ENCODE results near the gene TSPEAR. TPM values are rescaled to one million over a fixed set of nuclear protein-coding genes. Genes with fewer than 3 reads are reported as not detected.
"Not testable (repeated sequence)": the region's sequence is repeated elsewhere in the genome, so short reads cannot be mapped to it uniquely, and the experiment has no call there.

The TSPEAR gene
- total RNA-seq, 1 donor = not detected

DNA sequence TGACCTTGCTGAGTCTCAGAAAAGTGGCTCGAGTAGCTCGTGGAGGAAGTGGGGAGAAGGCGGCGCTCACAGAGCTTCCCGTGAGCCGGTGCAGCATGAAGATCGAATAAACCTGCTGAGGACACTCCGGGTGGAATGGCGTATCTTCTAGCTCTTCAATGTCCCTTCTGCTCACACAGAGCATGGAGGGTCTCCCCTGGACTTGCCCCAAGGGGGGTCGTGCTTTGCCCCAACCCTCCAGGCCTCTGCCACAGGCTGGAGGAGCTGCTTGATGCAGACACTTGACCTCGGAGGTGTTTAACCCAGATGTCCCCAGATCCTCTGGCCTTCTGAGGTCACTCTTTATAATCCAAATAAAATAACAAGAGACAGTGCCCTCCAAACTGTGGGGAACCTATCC is 16.6 kb downstream of the TSPEAR start:
- H3K27me3 ChIP-seq (ENCODE audit: insufficient read depth, low read length) = peaks cover 15% of the 10 kb centered on the region
- H3K9me3 ChIP-seq (ENCODE audit: low read depth, low read length) = peaks cover 14% of the 10 kb centered on the region
- no peak overlapping the region for H3K4me3 ChIP-seq (ENCODE audit: low read length)
- no peaks in the 10 kb centered on the region for H3K4me1 ChIP-seq (ENCODE audit: insufficient read depth, low read length)

DNA sequence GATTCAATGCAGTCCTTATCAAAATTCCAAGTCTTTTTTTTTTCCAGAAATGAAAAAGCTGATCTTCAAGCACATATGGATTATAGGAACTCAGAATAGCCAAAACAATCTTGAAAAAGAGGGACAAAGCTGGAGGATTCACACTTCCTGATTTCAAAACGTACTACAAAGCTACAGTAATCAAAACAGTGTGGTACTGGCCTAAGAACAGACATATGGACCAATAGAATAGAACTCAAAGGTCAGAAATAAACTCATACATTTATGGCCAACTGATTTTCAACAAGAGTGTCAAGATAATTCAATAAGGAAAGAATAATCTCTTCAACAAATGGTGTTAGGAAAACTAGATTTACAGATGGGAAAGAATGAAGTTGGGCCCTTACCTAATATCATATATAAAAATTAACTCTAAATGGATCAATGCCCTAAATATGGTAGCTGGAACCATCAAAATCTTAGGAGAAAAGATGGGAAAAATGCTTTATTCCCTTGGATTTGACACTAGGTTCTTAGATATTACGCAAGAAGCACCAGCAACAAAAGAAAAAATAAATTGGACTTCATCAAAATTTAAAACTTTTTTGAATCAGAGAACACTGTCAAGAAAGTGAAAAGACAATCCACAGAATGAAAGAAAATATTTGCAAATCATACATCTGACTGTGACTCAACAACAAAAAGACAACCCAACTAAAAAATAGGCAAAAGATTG is 18.4 kb downstream of the TSPEAR start:
- Histone ChIP-seq H3K9me3 (ENCODE audit: low read depth, low read length) (peaks cover 14% of the 10 kb centered on the region), H3K4me3 (ENCODE audit: low read length) (no peak overlapping the region), H3K27me3 (ENCODE audit: insufficient read depth, low read length) (peaks cover 9% of the 10 kb centered on the region), H3K4me1 (ENCODE audit: insufficient read depth, low read length) (no peaks in the 10 kb centered on the region)

DNA sequence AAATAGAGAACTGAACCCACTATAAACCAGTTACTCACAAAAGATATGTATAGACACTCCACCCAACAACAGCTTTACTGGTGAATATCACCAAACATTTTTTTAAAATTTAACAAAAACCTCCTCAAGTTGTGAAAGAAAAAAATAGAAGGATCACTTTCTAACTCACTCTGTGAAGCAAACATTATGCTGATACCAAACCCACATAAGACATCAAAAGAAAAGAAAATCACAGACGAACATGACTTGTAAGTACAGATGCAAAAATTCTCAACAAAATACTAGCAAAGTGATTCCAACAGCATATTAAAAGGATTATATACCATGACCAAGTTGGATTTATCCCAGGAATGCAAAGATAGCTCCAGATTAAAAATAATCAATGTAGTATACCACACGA is 19.7 kb downstream of the TSPEAR start:
- Histone ChIP-seq H3K27me3 (ENCODE audit: insufficient read depth, low read length) (peaks cover 8% of the 10 kb centered on the region), H3K4me3 (ENCODE audit: low read length) (no peak overlapping the region), H3K9me3 (ENCODE audit: low read depth, low read length) (peaks cover 14% of the 10 kb centered on the region), H3K4me1 (ENCODE audit: insufficient read depth, low read length) (no peaks in the 10 kb centered on the region)

DNA sequence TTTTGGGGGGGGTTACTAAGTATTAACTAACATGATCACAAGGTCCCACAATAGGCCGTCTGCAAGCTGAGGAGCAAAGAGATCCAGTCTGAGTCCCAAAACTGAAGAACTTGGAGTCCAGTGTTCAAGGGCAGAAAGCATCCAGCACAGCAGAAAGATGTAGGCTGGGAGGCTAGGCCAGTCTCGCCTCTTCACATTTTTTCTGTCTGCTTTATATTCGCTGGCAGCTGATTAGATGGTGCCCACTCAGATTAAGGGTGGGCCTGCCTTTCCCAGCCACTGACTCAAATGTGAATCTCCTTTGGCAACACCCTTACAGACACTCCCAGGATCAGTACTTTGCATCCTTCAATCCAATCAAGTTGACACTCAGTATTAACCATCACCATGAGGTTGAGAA is 21.6 kb downstream of the TSPEAR start:
- H3K27me3 ChIP-seq (ENCODE audit: insufficient read depth, low read length); H3K4me3 ChIP-seq (ENCODE audit: low read length); H3K4me1 ChIP-seq (ENCODE audit: insufficient read depth, low read length): not testable (repeated sequence)
- H3K9me3 ChIP-seq (ENCODE audit: low read depth, low read length) = peaks cover 14% of the 10 kb centered on the region

DNA sequence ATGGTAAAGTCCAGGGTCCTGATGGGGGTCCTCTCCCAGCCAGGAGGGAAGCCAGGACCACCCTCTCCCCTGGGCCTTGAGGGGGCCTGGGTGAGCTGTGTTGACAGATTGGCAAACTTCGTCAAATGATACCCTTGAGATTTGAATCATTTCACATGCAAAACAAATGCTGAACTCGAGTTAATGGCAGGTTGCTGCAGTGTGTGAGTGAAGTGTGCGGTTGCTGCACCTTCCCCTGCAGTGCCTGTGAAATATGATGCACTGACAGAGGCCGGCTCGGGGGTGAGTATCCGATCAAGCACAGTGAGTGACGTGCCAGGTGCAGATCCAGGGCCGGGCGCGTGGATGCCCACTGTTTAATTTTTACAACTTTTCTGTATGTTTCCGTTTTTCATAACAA is 23.7 kb downstream of the TSPEAR start:
- Histone ChIP-seq H3K9me3 (ENCODE audit: low read depth, low read length) (peaks cover 5% of the 10 kb centered on the region), H3K27me3 (ENCODE audit: insufficient read depth, low read length) (no peaks in the 10 kb centered on the region), H3K4me1 (ENCODE audit: insufficient read depth, low read length) (no peaks in the 10 kb centered on the region), H3K4me3 (ENCODE audit: low read length) (no peak overlapping the region)

DNA sequence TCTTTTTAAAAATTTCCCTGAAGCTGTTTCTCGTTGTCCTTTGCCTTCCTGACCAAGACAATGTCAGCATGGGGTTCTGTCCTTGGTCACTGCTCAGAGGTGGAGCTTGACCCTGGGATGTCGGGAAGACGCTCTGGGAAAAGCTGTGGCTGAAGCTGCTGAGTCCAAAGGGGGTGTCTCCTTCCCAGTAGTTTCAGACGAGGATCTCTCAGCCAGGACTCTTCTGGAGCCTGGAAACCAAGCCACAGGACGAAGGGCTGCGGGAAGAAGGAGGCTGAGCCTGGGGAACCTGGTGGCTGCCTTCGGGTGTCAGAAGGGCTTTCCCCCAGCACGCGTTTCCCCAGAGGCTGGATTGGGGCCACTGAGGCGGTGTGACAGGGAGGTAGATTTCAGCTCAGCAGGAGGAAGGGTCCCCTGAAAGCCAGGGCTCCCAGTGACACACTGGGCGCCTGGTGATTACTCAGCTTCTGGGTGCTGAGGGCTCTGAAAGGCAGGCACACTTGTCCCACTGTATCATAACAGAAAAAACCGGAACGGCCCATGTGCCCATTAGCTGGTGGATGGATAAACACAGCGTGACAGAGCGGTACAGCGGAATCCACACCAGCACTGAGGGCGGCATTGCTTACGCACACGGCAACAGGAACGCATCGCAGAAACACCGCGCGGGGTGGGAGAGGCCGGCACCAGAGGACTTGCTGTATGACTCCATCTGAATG is 24.4 kb downstream of the TSPEAR start:
- Histone ChIP-seq H3K27me3 (ENCODE audit: insufficient read depth, low read length) (no peaks in the 10 kb centered on the region), H3K4me3 (ENCODE audit: low read length) (no peak overlapping the region), H3K9me3 (ENCODE audit: low read depth, low read length) (no peaks in the 10 kb centered on the region), H3K4me1 (ENCODE audit: insufficient read depth, low read length) (no peaks in the 10 kb centered on the region)

DNA sequence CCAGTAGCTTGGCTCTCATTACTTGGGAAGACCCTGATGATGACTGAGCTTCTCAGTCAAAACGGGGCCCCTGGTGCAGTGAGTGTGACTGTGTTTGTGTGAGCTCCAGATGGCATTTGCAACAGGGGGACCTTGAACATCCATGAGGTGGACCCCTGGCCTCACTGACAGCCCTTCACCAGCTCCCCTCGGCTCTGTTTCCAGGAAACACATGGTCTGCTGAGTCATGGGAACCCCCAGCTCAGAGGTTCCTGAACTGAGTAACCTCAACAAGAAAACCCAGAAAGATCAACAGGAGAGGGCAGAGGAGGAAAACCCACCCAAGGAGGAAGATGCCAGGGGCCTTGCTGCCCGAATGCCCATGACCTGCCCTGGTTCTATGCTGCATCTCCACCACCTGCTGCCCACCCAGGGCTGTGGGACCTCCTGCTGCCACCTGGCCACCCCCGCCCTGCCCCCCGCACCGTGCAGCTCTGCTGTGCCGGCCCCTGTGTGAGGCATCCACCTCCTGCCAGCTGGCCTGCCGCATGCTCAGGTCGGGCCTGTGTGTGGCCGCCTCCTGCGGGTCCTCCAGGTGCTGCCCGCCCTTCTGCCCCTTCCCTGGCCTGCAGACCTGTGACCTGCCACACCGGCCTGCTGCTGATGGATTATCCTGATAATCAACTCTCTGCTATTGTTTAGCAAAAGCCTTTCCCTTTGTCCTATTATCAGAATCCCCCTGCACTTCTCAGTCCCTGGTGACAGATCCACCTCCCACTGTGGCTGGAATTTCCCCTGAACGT is 25.2 kb downstream of the TSPEAR start:
- Histone ChIP-seq H3K27me3 (ENCODE audit: insufficient read depth, low read length) (no peaks in the 10 kb centered on the region), H3K4me1 (ENCODE audit: insufficient read depth, low read length) (no peaks in the 10 kb centered on the region), H3K4me3 (ENCODE audit: low read length) (no peak overlapping the region), H3K9me3 (ENCODE audit: low read depth, low read length) (no peaks in the 10 kb centered on the region)

DNA sequence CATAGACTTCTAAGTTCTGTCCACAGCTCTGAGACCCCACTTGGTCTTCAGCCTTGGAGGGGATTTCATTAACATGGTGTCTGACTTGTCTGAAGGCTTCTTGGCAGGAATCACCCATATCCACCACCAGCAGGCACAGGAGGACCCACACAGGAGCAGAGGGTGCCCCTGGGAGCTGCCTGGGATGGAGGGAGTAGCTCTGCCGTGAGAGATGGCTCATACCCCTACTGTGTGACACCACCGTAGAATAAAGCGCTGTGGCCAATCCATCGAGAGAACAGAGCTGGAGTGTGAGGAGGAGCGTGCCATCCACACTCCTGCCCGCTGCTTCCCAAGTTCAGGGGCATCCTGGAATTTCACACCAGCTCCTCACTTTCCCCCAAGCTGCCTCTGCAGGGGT is 26.3 kb downstream of the TSPEAR start:
- H3K27me3 ChIP-seq (ENCODE audit: insufficient read depth, low read length); H3K9me3 ChIP-seq (ENCODE audit: low read depth, low read length); H3K4me3 ChIP-seq (ENCODE audit: low read length); H3K4me1 ChIP-seq (ENCODE audit: insufficient read depth, low read length): not testable (repeated sequence)

DNA sequence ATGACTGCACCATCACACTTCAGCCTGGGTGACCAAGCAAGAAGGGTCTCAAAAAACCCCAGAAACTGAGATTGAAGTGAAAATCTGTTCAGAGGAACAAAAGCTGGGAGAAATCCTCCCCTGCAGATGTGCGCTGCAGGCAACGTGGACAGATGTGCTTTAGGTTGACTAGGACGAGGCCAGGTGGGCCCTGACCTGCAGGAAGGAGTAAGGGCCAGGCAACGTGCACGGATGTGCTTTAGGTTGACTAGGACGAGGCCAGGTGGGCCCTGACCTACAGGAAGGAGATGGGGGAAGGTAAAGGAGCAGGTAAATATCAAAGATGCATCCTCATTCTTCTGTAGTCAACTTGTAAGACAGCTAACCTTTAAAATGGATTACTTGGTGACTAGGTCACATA is 26.9 kb downstream of the TSPEAR start:
- H3K27me3 ChIP-seq (ENCODE audit: insufficient read depth, low read length) = no peaks in the 10 kb centered on the region
- no peaks in the 10 kb centered on the region for H3K9me3 ChIP-seq (ENCODE audit: low read depth, low read length)
- H3K4me1 ChIP-seq (ENCODE audit: insufficient read depth, low read length) = no peaks in the 10 kb centered on the region
- no peak overlapping the region for H3K4me3 ChIP-seq (ENCODE audit: low read length)

DNA sequence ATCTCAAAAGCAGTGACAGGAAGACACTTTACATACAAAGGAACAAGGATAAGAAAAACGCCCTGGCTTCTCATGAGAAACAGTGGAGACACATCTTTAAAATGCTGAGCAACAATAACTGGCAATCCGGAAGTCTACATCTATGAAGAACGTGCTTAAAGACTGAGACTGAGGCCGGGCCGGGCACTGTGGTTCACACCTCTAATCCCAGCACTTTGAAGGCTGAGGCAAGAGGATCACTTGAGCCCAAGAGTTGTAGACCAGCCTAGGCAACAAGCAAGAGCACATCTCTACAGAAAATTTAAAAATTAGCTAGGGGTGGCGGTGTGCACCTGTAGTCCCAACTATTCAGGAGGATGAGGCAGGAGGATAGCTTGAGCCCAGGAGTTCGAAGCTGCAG is 27.3 kb downstream of the TSPEAR start:
- no peaks in the 10 kb centered on the region for H3K27me3 ChIP-seq (ENCODE audit: insufficient read depth, low read length)
- H3K4me3 ChIP-seq (ENCODE audit: low read length) = no peak overlapping the region
- H3K9me3 ChIP-seq (ENCODE audit: low read depth, low read length) = no peaks in the 10 kb centered on the region
- H3K4me1 ChIP-seq (ENCODE audit: insufficient read depth, low read length) = no peaks in the 10 kb centered on the region

DNA sequence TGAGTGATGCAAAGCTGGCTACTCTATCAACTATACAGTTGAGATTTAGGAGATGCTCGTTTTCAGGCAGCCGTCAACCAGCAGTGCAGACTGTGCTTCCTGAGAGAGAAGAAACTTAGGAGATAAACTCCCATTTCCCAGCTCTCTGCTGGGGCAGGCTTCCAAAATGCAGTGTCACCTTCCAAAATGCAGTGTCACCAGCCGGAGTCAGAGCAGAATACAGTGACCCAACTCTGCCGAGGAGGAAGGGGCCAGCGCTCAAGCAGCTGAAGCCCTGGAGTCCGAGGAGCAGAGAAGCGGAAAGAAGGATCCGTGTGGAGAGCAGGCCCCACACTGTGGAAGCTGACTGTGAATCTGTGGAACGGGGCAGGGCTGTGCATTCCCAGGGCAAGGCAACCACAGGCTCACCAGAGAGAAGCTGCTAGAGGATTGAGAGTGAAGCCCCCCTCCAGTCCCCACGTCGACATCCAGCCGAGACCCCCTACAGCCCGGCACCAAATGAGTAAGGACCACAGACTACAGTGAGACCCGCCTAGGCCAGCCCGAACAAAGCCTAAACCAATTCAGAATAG is 28.7 kb downstream of the TSPEAR start:
- Histone ChIP-seq H3K4me3 (ENCODE audit: low read length) (no peak overlapping the region), H3K27me3 (ENCODE audit: insufficient read depth, low read length) (no peaks in the 10 kb centered on the region), H3K9me3 (ENCODE audit: low read depth, low read length) (no peaks in the 10 kb centered on the region), H3K4me1 (ENCODE audit: insufficient read depth, low read length) (no peaks in the 10 kb centered on the region)

DNA sequence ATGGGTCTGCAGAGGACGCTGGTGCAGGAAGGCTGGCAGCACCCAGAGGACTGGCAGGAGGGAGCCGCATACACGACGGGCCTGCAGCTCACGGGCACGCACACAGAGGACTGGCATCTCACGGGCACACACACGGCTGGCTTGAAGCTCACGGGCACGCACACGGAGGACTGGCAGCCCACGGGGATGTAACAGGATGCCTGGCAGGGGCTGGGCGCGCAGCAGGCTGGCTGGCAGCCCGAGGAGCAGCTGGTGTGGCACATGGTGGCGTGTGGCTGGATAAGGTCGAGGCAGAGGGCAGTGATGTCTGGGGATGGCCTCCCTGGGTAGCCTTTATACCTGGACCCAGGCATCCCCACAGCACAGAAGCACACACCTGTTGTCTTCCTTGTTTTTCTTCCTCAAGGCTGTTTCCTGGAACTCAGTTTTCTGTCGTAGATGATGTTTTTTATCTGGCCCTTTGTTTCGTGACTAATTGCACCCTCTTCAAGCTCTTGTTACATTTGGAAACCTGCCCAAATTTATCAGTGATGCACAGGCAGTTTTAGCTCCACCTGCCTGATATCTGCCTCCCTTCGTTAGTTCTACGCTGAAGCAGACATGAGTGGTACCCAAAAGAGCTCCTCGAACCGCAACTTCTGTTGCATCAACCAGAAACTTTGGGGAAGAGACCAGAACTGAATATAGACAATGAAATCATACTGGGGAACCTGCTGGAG is 29.4 kb downstream of the TSPEAR start, which contains the start of gene KRTAP12-1:
Gene KRTAP12-1 (minus strand): TSS at position 303 of the 719 bp plus-strand sequence. CDS start 40 bp downstream, at position 263.
- Histone ChIP-seq H3K4me1 (ENCODE audit: insufficient read depth, low read length) (no peaks in the 10 kb centered on the region), H3K4me3 (ENCODE audit: low read length) (no peak within 1 kb of the TSS), H3K9me3 (ENCODE audit: low read depth, low read length) (no peaks in the 10 kb centered on the region), H3K27me3 (ENCODE audit: insufficient read depth, low read length) (no peaks in the 10 kb centered on the region)

DNA sequence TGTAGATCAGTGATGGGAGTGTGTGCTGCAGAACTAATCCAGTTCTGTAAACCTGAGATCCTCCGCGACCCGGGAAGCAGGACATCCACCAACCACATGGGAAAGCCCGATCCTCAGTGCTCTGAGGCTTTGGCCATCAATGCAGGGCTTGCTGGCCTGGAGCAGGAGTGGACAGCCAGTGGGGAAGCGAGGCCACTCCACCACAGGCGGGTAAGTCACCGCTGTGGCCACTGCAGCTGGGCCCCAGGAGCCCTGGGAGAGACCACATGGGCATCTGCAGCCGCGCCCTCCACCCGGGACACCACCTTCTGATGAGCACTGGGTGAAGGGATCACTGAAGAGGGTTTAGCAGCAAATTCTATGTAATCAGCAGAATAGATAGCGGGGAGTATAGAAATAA is 30.2 kb downstream of the TSPEAR start:
- no peak overlapping the region for H3K4me3 ChIP-seq (ENCODE audit: low read length)
- no peaks in the 10 kb centered on the region for H3K9me3 ChIP-seq (ENCODE audit: low read depth, low read length)
- no peaks in the 10 kb centered on the region for H3K27me3 ChIP-seq (ENCODE audit: insufficient read depth, low read length)
- no peaks in the 10 kb centered on the region for H3K4me1 ChIP-seq (ENCODE audit: insufficient read depth, low read length)

DNA sequence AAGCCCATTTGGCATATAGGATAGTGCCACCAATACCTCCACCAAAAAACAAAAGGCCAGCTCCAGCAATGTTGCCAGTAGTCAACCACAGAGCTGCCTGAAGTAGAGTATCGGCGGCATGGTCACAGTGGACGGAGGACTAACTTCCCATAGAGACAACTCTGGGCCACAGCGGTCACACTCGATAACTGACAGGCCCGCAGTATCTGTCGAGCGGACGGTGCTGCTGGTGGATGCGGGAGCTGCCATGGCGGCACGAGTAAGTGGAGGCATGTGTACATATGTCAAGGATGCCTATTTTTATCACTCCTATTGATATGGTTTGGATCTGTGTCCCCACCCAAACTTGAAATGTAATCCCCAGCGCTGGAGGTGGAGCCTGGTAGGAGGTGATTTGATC is 33.5 kb downstream of the TSPEAR start:
- Histone ChIP-seq H3K4me1 (ENCODE audit: insufficient read depth, low read length) (no peaks in the 10 kb centered on the region), H3K9me3 (ENCODE audit: low read depth, low read length) (no peaks in the 10 kb centered on the region), H3K4me3 (ENCODE audit: low read length) (no peak overlapping the region), H3K27me3 (ENCODE audit: insufficient read depth, low read length) (no peaks in the 10 kb centered on the region)
